Lung (tissue), 12 donors: ENCODE measurements around the gene TLE5. TPM values are rescaled to one million over a fixed set of nuclear protein-coding genes. Genes with fewer than 3 reads are reported as not detected.

Experiments used
- ATAC-seq: fragments of 200-7000 bp; cut with Tn5 transposase; one replicate; pipeline ENCODE4 v1.9.1; 2020; ENCODE audit warnings: moderate number of reproducible peaks; ENCODE audit not compliant: insufficient read depth, low FRiP score
- DNase-seq, 3 donors: peaks; one replicate each; pipeline ENCODE4 v3.0.0-alpha.2; 2013 to 2017
- H3K27ac ChIP-seq, 2 donors: one replicate each; pipeline ENCODE4 v1.5.1; 2013; ENCODE audit warnings: mild to moderate bottlenecking in 2 of 2, moderate library complexity in 2 of 2, control low read depth in 1 of 2, inconsistent platforms in 1 of 2, low read depth in 1 of 2, low read length in 1 of 2
- H3K27me3 ChIP-seq, 3 donors: one replicate each; pipeline ENCODE4 v1.5.1; 2013; ENCODE audit warnings: low read length in 2 of 3; ENCODE audit not compliant: control insufficient read depth in 3 of 3, insufficient read depth in 3 of 3
- H3K36me3 ChIP-seq, 4 donors: one replicate each; pipeline ENCODE4 v1.5.1; 2013; ENCODE audit warnings: low read length in 4 of 4, mild to moderate bottlenecking in 1 of 4, moderate library complexity in 1 of 4; ENCODE audit not compliant: control insufficient read depth in 4 of 4, insufficient read depth in 4 of 4
- H3K4me1 ChIP-seq, 5 donors: one replicate each; pipeline ENCODE4 v1.5.1; 2013; ENCODE audit warnings: low read length in 5 of 5, mild to moderate bottlenecking in 2 of 5, moderate library complexity in 1 of 5; ENCODE audit not compliant: control insufficient read depth in 5 of 5, insufficient read depth in 5 of 5
- H3K4me3 ChIP-seq: one replicate; pipeline ENCODE4 v1.5.1; 2013; ENCODE audit warnings: mild to moderate bottlenecking, control low read depth, moderate library complexity
- H3K9ac ChIP-seq, 2 donors: one replicate each; pipeline ENCODE4 v1.5.1; 2013; ENCODE audit warnings: low read length in 2 of 2, control low read depth in 1 of 2; ENCODE audit not compliant: insufficient read depth in 1 of 2
- H3K9me3 ChIP-seq, 4 donors: one replicate each; pipeline ENCODE4 v1.5.1; 2013; ENCODE audit warnings: low read length in 3 of 4, mild to moderate bottlenecking in 1 of 4, moderate library complexity in 1 of 4; ENCODE audit not compliant: control insufficient read depth in 4 of 4, insufficient read depth in 3 of 4
- WGBS, 2 donors: extraction: QIAGEN DNeasy Blood & Tissue Kit; methylation state at CpG; one replicate each; pipeline ENCODE4 v1.1.7; 2013; 5-methylcytosine and 5-hydroxymethylcytosine counted together
- polyA plus RNA-seq, 2 donors: library from polyadenylated mRNA; stranded (reverse); fragments of 200-250 nt; gene quantifications; one replicate each; pipeline ENCODE4 v1.2.1, GENCODE V29; 2013
- total RNA-seq, 2 donors: library from RNA; depleted of rRNA in 1 of 2; stranded (reverse); fragments of >200 nt in 1 of 2; gene quantifications; one replicate each; pipeline ENCODE4 v1.2.1, GENCODE V29; 2014 to 2021
- TF ChIP-seq, protein P1 (sequence below): IDR thresholded peaks from 2 replicates; pipeline ENCODE4 v1.5.1; 2012; ENCODE audit warnings: mild to moderate bottlenecking; ENCODE audit errors: control extremely low read depth, extremely low read depth
- donor health status: control.
- donor health status: control.
- donor health status: Bipolar disorder and iron deficiency.
- donor health status: healthy.
- donor health status: DM: yes; HTN: yes; CAD: no.

Gene TLE5
- total and polyA plus RNA-seq, 4 donors, result 179 to 797 (median 410) TPM

- H3K27me3 ChIP-seq, result no peaks in the 10 kb centered on the region
- peak overlapping the region; percentile 94 to 98 for H3K27ac ChIP-seq
- H3K4me1 ChIP-seq, result peaks cover 0 to 31% (median 10%) of the 10 kb centered on the region in 5 donors
- no peaks in the 10 kb centered on the region for H3K9me3 ChIP-seq
- H3K4me3 ChIP-seq, result peak overlapping the region; percentile 45
- TF ChIP-seq, protein P1, sequence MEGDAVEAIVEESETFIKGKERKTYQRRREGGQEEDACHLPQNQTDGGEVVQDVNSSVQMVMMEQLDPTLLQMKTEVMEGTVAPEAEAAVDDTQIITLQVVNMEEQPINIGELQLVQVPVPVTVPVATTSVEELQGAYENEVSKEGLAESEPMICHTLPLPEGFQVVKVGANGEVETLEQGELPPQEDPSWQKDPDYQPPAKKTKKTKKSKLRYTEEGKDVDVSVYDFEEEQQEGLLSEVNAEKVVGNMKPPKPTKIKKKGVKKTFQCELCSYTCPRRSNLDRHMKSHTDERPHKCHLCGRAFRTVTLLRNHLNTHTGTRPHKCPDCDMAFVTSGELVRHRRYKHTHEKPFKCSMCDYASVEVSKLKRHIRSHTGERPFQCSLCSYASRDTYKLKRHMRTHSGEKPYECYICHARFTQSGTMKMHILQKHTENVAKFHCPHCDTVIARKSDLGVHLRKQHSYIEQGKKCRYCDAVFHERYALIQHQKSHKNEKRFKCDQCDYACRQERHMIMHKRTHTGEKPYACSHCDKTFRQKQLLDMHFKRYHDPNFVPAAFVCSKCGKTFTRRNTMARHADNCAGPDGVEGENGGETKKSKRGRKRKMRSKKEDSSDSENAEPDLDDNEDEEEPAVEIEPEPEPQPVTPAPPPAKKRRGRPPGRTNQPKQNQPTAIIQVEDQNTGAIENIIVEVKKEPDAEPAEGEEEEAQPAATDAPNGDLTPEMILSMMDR, result no peak
- peaks cover 0 to 29% (median 25%) of the 10 kb centered on the region in 4 donors for H3K36me3 ChIP-seq
- DNase-seq (no peak), ATAC-seq (no peak)
- peak overlapping the region in 1 of 2 donors; percentile 62 for H3K9ac ChIP-seq
- WGBS, 2 donors, result 14 to 17% methylated on average over 4 of the region's 4 CpGs
Measured at GRCh38 chr19:3060857-3061181, 1.5 kb downstream of the TLE5 start.

- no peaks in the 10 kb centered on the region for H3K9me3 ChIP-seq
- H3K27me3 ChIP-seq, result no peaks in the 10 kb centered on the region
- peaks cover 0 to 31% (median 12%) of the 10 kb centered on the region in 5 donors for H3K4me1 ChIP-seq
- H3K4me3 ChIP-seq, result no peak overlapping the region
- 81 to 87% methylated on average over 16 of the region's 16 CpGs for WGBS, 2 donors
- H3K27ac ChIP-seq, result no peak overlapping the region
- no peak overlapping the region for H3K9ac ChIP-seq
- no peak for ATAC-seq
- peaks cover 0 to 40% (median 33%) of the 10 kb centered on the region in 4 donors for H3K36me3 ChIP-seq
- DNase-seq, result no peak
- TF ChIP-seq, protein P1, result no peak
Measured at GRCh38 chr19:3059653-3060052, 2.6 kb downstream of the TLE5 start.

DNA sequence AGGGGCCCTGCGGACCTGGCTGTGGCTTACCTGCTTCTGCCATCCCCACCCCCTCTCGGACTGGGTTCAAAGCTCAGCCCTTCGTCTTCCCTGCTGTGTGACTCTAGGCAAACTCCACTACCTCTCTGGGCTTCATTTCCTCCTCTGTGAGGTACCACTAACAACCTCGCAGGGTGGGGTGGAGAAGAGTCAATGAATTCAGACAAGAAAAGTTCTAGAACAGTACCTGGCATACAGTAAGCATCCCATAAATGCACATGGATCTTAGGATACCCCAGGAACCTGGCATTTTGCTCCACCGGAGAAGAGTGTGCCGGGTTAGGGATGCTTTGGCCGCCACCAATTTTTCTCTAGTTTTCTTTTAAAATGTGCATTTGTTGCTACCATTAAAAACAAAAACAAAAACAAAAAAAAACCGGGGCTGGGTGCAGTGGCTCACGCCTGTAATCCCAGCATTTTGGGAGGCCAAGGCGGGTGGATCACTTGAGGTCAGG, 3.4 kb downstream of the TLE5 start:
- DNase-seq (no peak), ATAC-seq (no peak)
- no peak overlapping the region for H3K27ac ChIP-seq
- no peak overlapping the region for H3K4me3 ChIP-seq
- H3K36me3 ChIP-seq, result peaks cover 6 to 48% (median 38%) of the 10 kb centered on the region in 4 donors
- H3K27me3 ChIP-seq, result no peaks in the 10 kb centered on the region
- 90 to 91% methylated on average over 10 of the region's 10 CpGs for WGBS, 2 donors
- H3K9me3 ChIP-seq, result no peaks in the 10 kb centered on the region
- peaks cover 0 to 31% (median 12%) of the 10 kb centered on the region in 5 donors for H3K4me1 ChIP-seq
- TF ChIP-seq, protein P1, result no peak
- no peak overlapping the region for H3K9ac ChIP-seq
